GM18520 (cell line): ENCODE data around the gene AHCY.

Source experiments
- ATAC-seq: cut with Tn5 transposase; IDR thresholded peaks from one replicate; pipeline ENCODE4 v1.9.1; 2021; ENCODE audit not compliant: unreplicated experiment

The AHCY gene

DNA sequence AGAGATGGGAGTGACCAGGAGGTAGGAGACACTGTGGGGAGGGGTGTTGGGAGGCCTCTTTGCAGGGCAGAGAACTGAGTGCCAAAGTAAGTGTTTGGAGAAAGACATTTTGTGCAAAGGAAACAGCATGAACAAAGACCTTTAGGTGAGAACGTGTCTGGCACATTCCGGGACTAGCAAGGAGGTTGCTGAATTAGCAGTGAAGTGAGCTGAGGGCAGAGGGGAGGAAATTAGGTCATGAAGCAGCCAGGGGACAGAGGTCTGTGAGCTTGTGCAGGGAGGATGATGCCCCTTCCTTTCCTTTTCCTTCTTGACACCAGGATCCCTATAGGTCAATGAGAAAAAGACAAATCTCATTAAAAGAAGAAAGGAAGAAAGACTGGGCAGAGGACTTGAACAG lies 21.4 kb upstream of the AHCY start:
- ATAC-seq, result no peak

- no peak for ATAC-seq
Observed at GRCh38 chr20:34322267-34323105, 19.3 kb upstream of the AHCY start.

DNA sequence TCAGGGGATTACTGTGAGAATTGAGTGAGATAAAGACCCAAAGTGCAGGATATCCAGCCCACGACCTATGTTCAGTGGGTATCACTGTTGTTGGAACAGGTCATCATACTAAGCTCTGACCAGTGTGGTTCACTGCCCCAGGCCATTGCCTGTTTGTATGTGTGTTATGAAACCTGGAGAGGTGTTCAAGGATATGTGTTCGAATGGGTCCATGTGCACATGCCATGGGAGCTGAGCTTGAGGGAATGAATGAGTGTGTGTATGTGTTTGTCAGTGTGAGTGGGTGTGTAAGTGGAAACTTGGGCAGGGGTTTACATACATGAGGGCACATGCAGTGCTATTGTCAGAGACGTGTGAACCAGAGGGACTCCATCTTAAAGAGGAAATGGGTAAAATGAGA lies 17.7 kb upstream of the AHCY start:
- no peak for ATAC-seq

- ATAC-seq, result no peak
Observed at GRCh38 chr20:34318609-34319443, 15.7 kb upstream of the AHCY start.

DNA sequence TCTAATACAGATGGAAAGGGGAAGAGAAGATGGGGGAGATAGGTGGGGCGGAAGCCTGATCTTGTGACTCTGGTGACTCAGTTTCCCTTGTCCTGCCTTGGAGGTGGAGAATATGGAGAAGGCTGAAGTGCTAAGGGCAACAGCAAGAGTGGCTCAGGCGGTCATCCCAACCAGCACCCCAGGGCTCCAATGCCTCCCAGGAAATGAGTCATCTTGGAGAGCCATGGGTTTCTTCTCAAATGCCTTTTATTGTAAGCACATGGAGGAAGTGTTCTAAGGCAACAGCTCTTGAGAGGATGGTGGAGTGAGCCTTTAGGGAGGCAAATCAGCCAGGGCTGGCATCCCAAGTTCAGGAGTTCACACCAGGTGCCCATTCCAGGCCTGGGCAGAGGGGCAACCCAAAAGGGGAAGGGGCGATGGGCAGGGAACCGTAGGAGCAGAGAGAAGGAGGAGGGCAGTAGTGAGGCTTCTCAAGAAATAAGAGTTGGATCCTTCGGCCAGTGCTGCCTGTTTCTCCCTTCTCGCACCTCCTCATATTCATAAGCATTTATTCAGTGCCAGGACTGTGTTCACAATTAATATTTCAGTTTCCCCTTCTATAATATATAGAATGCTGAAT lies 13.2 kb upstream of the AHCY start:
- no peak for ATAC-seq

DNA sequence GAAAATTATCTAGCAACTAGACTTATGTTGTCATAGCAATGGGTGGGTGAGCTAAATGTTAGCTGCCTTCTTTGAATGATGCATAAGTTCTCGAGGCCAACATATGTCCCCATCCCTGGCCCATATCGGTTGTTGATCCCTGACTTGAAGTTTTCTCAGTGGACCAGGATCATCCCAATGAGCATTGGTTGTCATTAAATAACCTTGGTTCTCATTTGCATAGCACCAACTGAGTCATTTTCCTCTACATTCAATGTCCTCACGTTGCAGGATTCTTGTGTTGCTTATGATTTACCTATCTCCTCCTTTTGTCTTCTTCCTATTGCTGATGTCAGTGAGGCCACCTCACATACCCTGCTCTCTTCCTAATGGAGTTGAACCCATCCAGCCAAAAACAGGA lies 12.1 kb upstream of the AHCY start:
- ATAC-seq, result no peak

- ATAC-seq, result peak; percentile 80
Observed at GRCh38 chr20:34312544-34313217, 9.5 kb upstream of the AHCY start.

DNA sequence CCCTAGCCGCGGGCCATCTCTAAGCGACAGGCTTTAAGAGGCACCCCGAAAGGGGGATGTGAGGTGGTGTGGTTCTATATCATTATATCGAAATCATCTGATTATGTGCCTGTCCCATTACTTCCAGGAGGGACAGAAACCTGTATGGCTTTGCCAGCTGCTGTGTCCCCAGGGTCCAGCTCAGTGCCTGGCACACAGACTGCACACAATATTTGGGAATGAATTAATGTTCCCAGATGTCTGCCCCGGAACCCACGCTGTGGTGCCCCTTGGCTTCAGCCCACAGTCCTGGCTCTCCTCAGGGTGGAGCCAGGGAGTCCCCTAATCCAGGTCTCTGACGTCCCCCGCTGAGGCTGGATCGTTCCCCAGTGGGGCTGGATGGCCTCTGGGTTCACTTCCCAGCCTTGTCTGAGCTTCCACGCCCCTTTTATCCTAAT lies 8.9 kb upstream of the AHCY start:
- ATAC-seq, result no peak

GRCh38 chr20:34311118-34312023 lies 8.2 kb upstream of the AHCY start:
- no peak for ATAC-seq

GRCh38 chr20:34310481-34311117 lies 7.4 kb upstream of the AHCY start:
- no peak for ATAC-seq

DNA sequence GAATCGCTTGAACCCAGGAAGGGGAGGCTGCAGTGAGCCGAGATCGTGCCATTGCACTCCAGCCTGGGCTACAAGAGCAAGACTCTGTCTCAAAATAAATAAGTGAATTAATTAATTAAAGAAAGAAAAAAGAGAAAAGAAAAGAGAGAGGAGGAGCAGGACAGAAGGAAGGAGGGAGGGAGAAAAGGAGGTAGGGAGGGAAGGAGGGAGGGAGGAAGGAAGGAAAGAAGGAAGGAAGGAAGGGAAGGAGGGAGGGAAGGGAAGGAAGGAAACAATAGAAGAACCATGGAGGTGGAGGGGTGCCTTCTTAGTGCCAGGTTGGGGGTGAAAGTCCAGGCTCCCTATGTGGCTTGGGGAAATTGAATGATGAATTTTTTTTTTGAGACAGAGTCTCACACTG lies 6.5 kb upstream of the AHCY start:
- no peak for ATAC-seq

DNA sequence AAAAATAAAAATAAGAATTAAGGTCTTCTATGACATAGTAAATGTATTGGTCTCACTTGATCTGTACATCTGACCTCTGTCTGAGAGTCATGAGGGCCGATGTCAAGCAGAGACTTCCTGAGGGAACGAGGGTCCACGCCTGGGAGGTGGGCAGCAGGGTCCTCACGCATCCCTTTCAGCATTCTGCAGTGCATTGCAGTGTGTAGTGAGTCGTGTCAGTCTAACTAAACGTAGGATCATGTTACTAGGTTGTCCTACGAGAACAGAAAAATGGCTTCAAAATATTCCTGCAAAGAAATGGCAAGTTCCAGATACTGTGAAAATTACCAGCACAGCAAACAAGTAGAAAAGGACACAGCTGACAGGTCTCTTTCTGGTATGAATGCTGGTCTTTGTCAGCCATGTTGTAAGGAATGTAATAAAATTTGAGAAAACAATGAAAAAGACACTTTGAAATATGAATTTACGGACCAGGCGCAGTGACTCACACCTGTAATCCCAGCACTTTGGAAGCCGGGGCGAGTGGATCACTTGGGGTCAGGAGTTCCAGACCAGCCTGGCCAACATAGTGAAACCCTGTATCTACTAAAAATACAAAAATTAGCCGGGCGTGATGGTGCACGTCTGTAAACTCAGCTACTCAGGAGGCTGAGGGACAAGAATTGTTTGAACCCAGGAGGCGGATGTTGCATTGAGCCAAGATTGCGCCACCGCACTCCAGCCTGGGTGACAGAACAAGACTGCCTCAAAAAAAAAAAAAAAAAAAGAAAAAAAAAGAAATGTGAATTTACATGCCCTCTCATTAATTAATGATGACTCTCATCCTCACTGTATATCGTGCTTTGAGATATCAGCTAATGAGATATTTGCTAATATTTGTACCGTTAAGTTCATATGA lies 2.4 kb upstream of the AHCY start:
- no peak for ATAC-seq

DNA sequence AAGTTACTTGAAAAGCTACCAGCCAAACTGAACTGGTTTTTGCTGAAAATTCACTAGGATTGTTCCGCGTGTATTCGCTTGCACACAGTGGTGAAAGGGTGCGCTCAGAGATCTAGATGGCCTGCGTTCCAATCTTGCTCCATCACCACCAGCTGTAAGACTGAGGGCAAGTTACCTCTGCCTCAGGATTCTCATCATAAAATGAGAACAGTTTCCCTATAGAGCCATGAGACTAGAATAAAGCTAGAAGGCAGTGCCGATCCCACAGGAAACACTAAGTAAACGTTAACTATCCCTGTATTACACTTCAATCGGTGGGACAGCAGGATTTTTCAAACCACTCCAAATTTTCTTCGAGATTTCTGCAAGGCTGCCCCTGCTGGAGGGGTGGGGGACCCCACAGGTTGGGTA lies 838 bp downstream of the AHCY start:
- ATAC-seq, result no peak

DNA sequence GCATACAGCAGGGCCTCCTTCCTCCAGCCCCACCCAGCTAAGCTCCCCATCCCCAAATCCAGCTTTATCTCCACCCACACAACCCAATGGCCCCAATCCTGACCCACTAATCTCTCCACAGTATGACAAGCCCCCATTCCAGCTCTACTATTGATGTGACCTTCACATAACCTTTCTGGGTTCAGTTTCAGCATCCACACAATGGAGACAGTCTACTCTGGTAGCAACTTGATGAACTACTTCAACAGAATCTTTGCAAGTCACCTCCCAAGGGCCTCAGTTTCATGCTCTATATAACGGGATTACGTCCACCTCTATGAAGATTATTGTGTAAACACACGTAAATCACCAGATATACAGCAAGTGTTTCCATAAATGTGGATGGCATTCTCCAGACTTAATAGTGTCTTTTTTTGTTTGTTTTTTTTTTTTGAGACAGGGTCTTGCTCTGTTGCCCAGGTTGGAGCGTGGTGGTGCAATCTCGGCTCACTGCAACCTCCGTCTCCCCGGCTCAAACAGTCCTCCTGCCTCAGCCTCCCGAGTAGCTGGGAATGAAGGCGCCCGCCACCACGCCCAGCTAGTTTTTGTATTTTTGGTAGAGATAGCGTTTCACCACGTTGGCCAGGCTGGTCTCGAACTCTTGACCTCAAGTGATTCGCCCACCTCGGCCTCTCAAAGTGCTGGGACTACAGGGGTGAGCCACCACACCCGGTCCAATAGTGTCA lies 1.4 kb downstream of the AHCY start:
- ATAC-seq, result no peak

- no peak for ATAC-seq
Observed at GRCh38 chr20:34300809-34301586, 2.2 kb downstream of the AHCY start.

DNA sequence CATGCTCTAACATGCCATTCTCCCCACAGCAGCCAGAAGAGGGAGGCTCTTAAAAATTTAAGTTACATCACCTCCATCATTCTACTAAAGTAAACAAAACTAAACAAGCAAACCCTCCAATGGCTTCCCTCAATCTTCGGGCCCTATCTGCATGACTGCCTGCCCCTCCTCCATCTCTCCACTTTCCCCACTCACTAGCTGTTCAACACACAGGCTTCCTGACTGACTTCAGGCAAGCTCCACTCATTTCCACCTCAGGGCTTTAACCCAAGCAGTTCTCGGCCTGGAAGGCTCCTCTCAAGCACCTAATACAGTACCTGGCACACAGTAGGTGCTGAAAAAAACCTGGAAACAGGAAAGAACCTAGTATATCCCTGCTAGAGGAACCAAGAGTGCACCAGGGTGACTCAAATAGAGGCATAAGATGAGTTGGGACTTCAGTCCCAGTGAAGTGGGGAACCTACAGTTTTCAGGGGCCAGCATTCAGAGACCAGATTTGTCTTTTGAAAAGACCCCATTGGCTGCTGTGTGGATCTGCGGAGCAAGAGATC lies 2.8 kb downstream of the AHCY start:
- no peak for ATAC-seq
